SK-N-SH (cell line): ENCODE data around the gene LSM14A. TPM values are rescaled to one million over a fixed set of nuclear protein-coding genes. Genes with fewer than 3 reads are reported as not detected.

Source experiments
- CTCF ChIA-PET: fragments of 300-600, 350-600 bp; formaldehyde crosslinking; extraction: SDS; loops from one replicate; lab custom pipeline; 2021; lab: Yijun Ruan, JAX
- POLR2A ChIA-PET: fragments of 350-600 bp; sonication (Branson Sonifier 250); formaldehyde crosslinking; extraction: SDS; loops from one replicate; lab custom pipeline; 2020; ENCODE audit warnings: antibody characterized with exemption, inconsistent platforms; lab: Yijun Ruan, JAX
- DNase-seq: peaks from one replicate; pipeline ENCODE4 v3.0.0; 2012
- H2AFZ ChIP-seq: fragments of 200-600 bp; sonication (generic); 2 replicates; pipeline ENCODE4 v1.8.1; 2016; ENCODE audit warnings: antibody characterized with exemption, mild to moderate bottlenecking, low read depth
- H3F3A ChIP-seq: fragments of 200-600 bp; sonication (generic); replicated peaks from 2 replicates; pipeline ENCODE3; 2016; ENCODE audit warnings: antibody characterized with exemption, mild to moderate bottlenecking; ENCODE audit not compliant: insufficient read depth
- H3K27ac ChIP-seq, 2 experiments: fragments of 200-500 bp in 1 of 2; fragments of 200-600 bp in 1 of 2; sonication (Bioruptor generic) in 1 of 2; sonication (generic), shearing (Covaris generic) in 1 of 2; 2 replicates each; pipeline versions ENCODE4 v1.5.1 to v1.6.1; 2014 to 2016; ENCODE audit warnings: low read depth in 2 of 2, inconsistent platforms in 1 of 2, low read length in 1 of 2, mild to moderate bottlenecking in 1 of 2, mixed read lengths in 1 of 2
- H3K27me3 ChIP-seq: fragments of 200-600 bp; sonication (generic), shearing (Covaris generic); 2 replicates; pipeline ENCODE4 v1.6.1; 2016; ENCODE audit warnings: mixed run types; ENCODE audit not compliant: insufficient read depth
- H3K36me3 ChIP-seq, 2 experiments: fragments of 200-500 bp in 1 of 2; fragments of 200-600 bp in 1 of 2; sonication (Bioruptor generic) in 1 of 2; sonication (generic) in 1 of 2; replicated peaks in 1 of 2; 2 replicates each; pipeline versions ENCODE3 to v1.5.1; 2014 to 2016; ENCODE audit warnings: low read length in 1 of 2, mild to moderate bottlenecking in 1 of 2; ENCODE audit not compliant: insufficient read depth in 2 of 2, control insufficient read depth in 1 of 2
- H3K4me1 ChIP-seq, 2 experiments: fragments of 200-500 bp in 1 of 2; fragments of 200-600 bp in 1 of 2; sonication (Bioruptor generic) in 1 of 2; sonication (generic), shearing (Covaris generic) in 1 of 2; 2 replicates each; pipeline versions ENCODE4 v1.5.1 to v1.6.1; 2014 to 2016; ENCODE audit warnings: low read depth in 1 of 2, low read length in 1 of 2, mixed run types in 1 of 2; ENCODE audit not compliant: insufficient read depth in 2 of 2, control insufficient read depth in 1 of 2
- H3K4me2 ChIP-seq: fragments of 200-600 bp; sonication (generic), shearing (Covaris generic); 2 replicates; pipeline ENCODE4 v1.6.1; 2017; ENCODE audit warnings: mixed run types
- H3K4me3 ChIP-seq, 2 experiments: fragments of 200-500 bp in 1 of 2; fragments of 200-600 bp in 1 of 2; sonication (Bioruptor generic) in 1 of 2; sonication (generic), shearing (Covaris generic) in 1 of 2; 2 replicates each; pipeline versions ENCODE4 v1.5.1 to v1.8.1; 2014 to 2016; ENCODE audit warnings: low read depth in 2 of 2, inconsistent platforms in 1 of 2, low read length in 1 of 2, mild to moderate bottlenecking in 1 of 2, mixed read lengths in 1 of 2, moderate library complexity in 1 of 2
- H3K79me2 ChIP-seq: fragments of 200-600 bp; sonication (generic); 2 replicates; pipeline ENCODE4 v1.8.1; 2017; ENCODE audit warnings: mild to moderate bottlenecking; ENCODE audit not compliant: insufficient read depth
- H3K9ac ChIP-seq: fragments of 200-600 bp; sonication (generic); 2 replicates; pipeline ENCODE4 v1.6.1; 2017; ENCODE audit warnings: mixed run types
- H3K9me2 ChIP-seq: fragments of 200-600 bp; sonication (generic); 2 replicates; pipeline ENCODE4 v1.6.1; 2017; ENCODE audit warnings: mixed run types
- H3K9me3 ChIP-seq: fragments of 200-600 bp; sonication (generic); 2 replicates; pipeline ENCODE4 v1.6.1; 2017; ENCODE audit warnings: mixed run types, mild to moderate bottlenecking, moderate library complexity
- H4K20me1 ChIP-seq: fragments of 200-600 bp; sonication (generic); 2 replicates; pipeline ENCODE4 v1.6.1; 2017; ENCODE audit warnings: mild to moderate bottlenecking, mixed run types; ENCODE audit not compliant: insufficient read depth
- CHD2 ChIP-seq: fragments of 150-350 bp; IDR thresholded peaks from 2 replicates; pipeline ENCODE4 v1.6.1; 2018; ENCODE audit warnings: low read length; ENCODE audit not compliant: partially characterized antibody
- CTCF ChIP-seq: fragments of 200-600 bp; sonication (generic); IDR thresholded peaks from 2 replicates; pipeline ENCODE4 v1.6.1; 2017; ENCODE audit warnings: antibody characterized with exemption, mild to moderate bottlenecking, moderate library complexity
- ELF1 ChIP-seq: IDR thresholded peaks from 2 replicates; pipeline ENCODE4 v1.4.0; 2012
- EP300 ChIP-seq, 2 experiments: IDR thresholded peaks; 2 replicates each; pipeline versions ENCODE4 v1.4.0 to v1.6.1; 2012; ENCODE audit warnings: borderline replicate concordance in 1 of 2, low read depth in 1 of 2, low read length in 1 of 2
- EZH2phosphoT487 ChIP-seq: fragments of 200-600 bp; sonication (generic); IDR thresholded peaks from 2 replicates; pipeline ENCODE4 v1.6.1; 2017; ENCODE audit warnings: low read depth, mixed run types, mild to moderate bottlenecking, antibody characterized with exemption, moderate library complexity, borderline replicate concordance
- FOSL2 ChIP-seq: IDR thresholded peaks from 2 replicates; pipeline ENCODE4 v1.4.0; 2012; ENCODE audit warnings: low read depth, mild to moderate bottlenecking, moderate library complexity, borderline replicate concordance
- FOXJ3 ChIP-seq: sonication (generic); formaldehyde crosslinking; IDR thresholded peaks from 2 replicates; pipeline ENCODE4 v1.5.1; 2020; ENCODE audit warnings: mild to moderate bottlenecking, missing genetic modification reagents
- FOXM1 ChIP-seq: IDR thresholded peaks from 2 replicates; pipeline ENCODE4 v1.4.0; 2012; ENCODE audit warnings: low read depth, mild to moderate bottlenecking
- GABPA ChIP-seq: IDR thresholded peaks from 2 replicates; pipeline ENCODE4 v1.4.0; 2012; ENCODE audit warnings: low read depth, mild to moderate bottlenecking
- GATA2 ChIP-seq: sonication (generic); formaldehyde crosslinking; IDR thresholded peaks from 2 replicates; pipeline ENCODE4 v1.5.0; 2020; ENCODE audit warnings: mild to moderate bottlenecking, missing genetic modification reagents
- IRF3 ChIP-seq: fragments of 150-350 bp; IDR thresholded peaks from 2 replicates; pipeline ENCODE4 v1.6.1; 2016; ENCODE audit warnings: mild to moderate bottlenecking, low read depth, low read length
- JUND ChIP-seq: IDR thresholded peaks from 2 replicates; pipeline ENCODE4 v1.4.0; 2012
- MAX ChIP-seq: IDR thresholded peaks from 2 replicates; pipeline ENCODE4 v1.4.0; 2012; ENCODE audit warnings: low read depth
- MEF2A ChIP-seq: IDR thresholded peaks from 2 replicates; pipeline ENCODE4 v1.4.0; 2012; ENCODE audit warnings: low read depth, borderline replicate concordance
- MXI1 ChIP-seq: IDR thresholded peaks from 2 replicates; pipeline ENCODE4 v1.6.1; 2012; ENCODE audit warnings: mild to moderate bottlenecking, low read depth, low read length, improper control_type of control experiment
- NFIC ChIP-seq: IDR thresholded peaks from 2 replicates; pipeline ENCODE4 v1.4.0; 2012; ENCODE audit warnings: borderline replicate concordance
- NRF1 ChIP-seq: IDR thresholded peaks from 2 replicates; pipeline ENCODE4 v1.6.1; 2012; ENCODE audit warnings: low read depth, mild to moderate bottlenecking, low read length
- POLR2AphosphoS5 ChIP-seq: IDR thresholded peaks from 2 replicates; pipeline ENCODE4 v1.6.1; 2012; ENCODE audit warnings: low read depth, low read length
- RAD21 ChIP-seq: IDR thresholded peaks from 2 replicates; pipeline ENCODE4 v1.6.1; 2012; ENCODE audit warnings: mild to moderate bottlenecking, low read length
- RCOR1 ChIP-seq: fragments of 150-350 bp; IDR thresholded peaks from 2 replicates; pipeline ENCODE4 v1.6.1; 2017; ENCODE audit warnings: antibody characterized with exemption, low read length
- REST ChIP-seq: IDR thresholded peaks from 2 replicates; pipeline ENCODE4 v1.6.1; 2012; ENCODE audit warnings: mild to moderate bottlenecking, low read depth, low read length, moderate library complexity
- SIN3A ChIP-seq: IDR thresholded peaks from 2 replicates; pipeline ENCODE4 v1.6.1; 2012; ENCODE audit warnings: low read depth, mild to moderate bottlenecking, low read length, moderate library complexity, borderline replicate concordance
- SMC3 ChIP-seq: IDR thresholded peaks from 2 replicates; pipeline ENCODE4 v1.6.1; 2012; ENCODE audit warnings: low read depth, low read length, improper control_type of control experiment
- TAF1 ChIP-seq: IDR thresholded peaks from 2 replicates; pipeline ENCODE4 v1.6.1; 2012; ENCODE audit warnings: low read depth, mild to moderate bottlenecking, low read length, moderate library complexity, borderline replicate concordance
- TCF12 ChIP-seq: IDR thresholded peaks from 2 replicates; pipeline ENCODE4 v1.4.0; 2012
- YY1 ChIP-seq: IDR thresholded peaks from 2 replicates; pipeline ENCODE4 v1.4.0; 2012; ENCODE audit warnings: low read depth, mild to moderate bottlenecking
- WGBS: methylation state at CpG from one replicate; pipeline ENCODE4 v1.1.6; 2017; ENCODE audit warnings: low lambda C conversion rate; 5-methylcytosine and 5-hydroxymethylcytosine counted together
- polyA plus RNA-seq, 3 experiments: library from polyadenylated mRNA; depleted of rRNA; stranded (reverse); fragments of >200 nt; gene quantifications; 2 replicates each; pipeline ENCODE4 v1.2.3, GENCODE V29; 2012
- TF ChIP-seq, protein P1 (sequence below): fragments of 150-350 bp; IDR thresholded peaks from 2 replicates; pipeline ENCODE4 v1.6.1; 2017; ENCODE audit warnings: antibody characterized with exemption, low read length, low read depth, borderline replicate concordance

LSM14A gene
- polyA plus RNA-seq, 1 of the 3 experiments (the other 2 are of a cell fraction): 87.7 TPM

DNA sequence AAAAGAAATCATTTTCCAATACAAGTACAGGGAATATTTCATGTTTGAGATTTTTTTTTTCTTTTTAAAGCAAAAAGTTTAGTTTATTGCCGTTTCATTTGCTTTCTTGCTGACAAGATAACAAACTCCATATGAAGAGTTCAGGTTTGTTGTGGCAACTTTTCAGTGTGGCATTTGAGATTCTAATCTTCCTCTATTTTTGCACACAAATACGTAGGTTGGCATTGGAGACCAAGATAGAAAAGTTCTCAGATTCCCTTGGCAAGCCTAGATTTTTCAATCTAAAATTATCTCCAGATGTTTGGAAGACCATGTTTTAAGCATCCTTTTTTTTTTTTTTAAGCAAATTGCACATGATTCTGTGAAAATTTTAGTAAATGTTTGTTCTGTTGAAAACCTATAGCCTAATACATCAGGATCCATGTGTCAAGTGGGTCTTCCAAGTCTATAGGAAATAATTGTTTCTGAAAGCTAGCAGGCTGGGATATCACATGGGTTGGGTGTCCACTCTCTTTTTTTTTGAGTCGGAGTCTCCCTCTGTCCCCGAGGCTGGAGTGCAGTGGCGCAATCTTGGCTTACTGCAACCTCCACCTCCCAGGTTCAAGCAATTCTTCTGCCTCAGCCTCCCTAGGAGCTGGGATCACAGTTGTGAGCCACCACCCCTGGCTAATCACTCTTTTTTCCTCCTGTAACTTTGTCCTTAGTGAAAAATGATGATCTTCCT lies 84.7 kb downstream of the LSM14A start:
- DNase-seq: no peak
- H2AFZ ChIP-seq: no peak overlapping the region
- H4K20me1 ChIP-seq: no peaks in the 10 kb centered on the region; the same call in 1 of the 2 replicates
- H3K9ac ChIP-seq: peak overlapping the region; percentile 37; the same call in 1 of the 2 replicates
- H3K4me2 ChIP-seq: peak overlapping the region; percentile 89; the same call in 1 of the 2 replicates
- peaks cover 0 to 8% of the 10 kb centered on the region in 2 experiments for H3K36me3 ChIP-seq
- peaks cover 13% of the 10 kb centered on the region for H3F3A ChIP-seq
- WGBS: 54% methylated on average over 5 of the region's 5 CpGs
- no peak overlapping the region for H3K4me3 ChIP-seq
- H3K27me3 ChIP-seq: no peaks in the 10 kb centered on the region
- no peaks in the 10 kb centered on the region for H3K9me3 ChIP-seq
- H3K4me1 ChIP-seq: peaks cover 12 to 45% of the 10 kb centered on the region in 2 experiments; a peak in 3 of 4 replicates
- ChIA-PET CTCF (no interaction called here), POLR2A (no interaction called here)
- H3K79me2 ChIP-seq: peaks cover 71% of the 10 kb centered on the region
- H3K9me2 ChIP-seq: no peaks in the 10 kb centered on the region
- peak overlapping the region; percentile 2 to 80; a peak in 2 of 4 replicates for H3K27ac ChIP-seq
- TF ChIP-seq NFIC (peak; percentile 30; the same call in 1 of the 2 replicates), EP300 (IDR thresholded peaks at IDR 0.05; ENCODE audit: borderline replicate concordance in 1 of 2, low read depth in 1 of 2, low read length in 1 of 2) (no peak), SMC3 (no peak), RCOR1 (no peak), FOXJ3 (CRISPR knock-in tag) (no peak), TCF12 (peak; percentile 84), JUND (peak; percentile 13; the same call in 1 of the 2 replicates), MXI1 (no peak), RAD21 (no peak), SIN3A (no peak), YY1 (no peak), FOXM1 (no peak), CTCF (no peak), IRF3 (no peak), TAF1 (no peak), MEF2A (peak; percentile 82; the same call in 1 of the 2 replicates), MAX (no peak), POLR2AphosphoS5 (peak; percentile 34; the same call in 1 of the 2 replicates), FOSL2 (no peak), REST (no peak), GABPA (no peak), CHD2 (no peak), EZH2phosphoT487 (no peak), NRF1 (no peak), GATA2 (no peak), ELF1 (no peak)
- TF ChIP-seq, protein P1, sequence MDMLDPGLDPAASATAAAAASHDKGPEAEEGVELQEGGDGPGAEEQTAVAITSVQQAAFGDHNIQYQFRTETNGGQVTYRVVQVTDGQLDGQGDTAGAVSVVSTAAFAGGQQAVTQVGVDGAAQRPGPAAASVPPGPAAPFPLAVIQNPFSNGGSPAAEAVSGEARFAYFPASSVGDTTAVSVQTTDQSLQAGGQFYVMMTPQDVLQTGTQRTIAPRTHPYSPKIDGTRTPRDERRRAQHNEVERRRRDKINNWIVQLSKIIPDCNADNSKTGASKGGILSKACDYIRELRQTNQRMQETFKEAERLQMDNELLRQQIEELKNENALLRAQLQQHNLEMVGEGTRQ: no peak
